ENCODE measurements around the gene ARRDC5. TPM values are rescaled to one million over a fixed set of nuclear protein-coding genes. Genes with fewer than 3 reads are reported as not detected.
"Not testable (repeated sequence)": the region's sequence is repeated elsewhere in the genome, so short reads cannot be mapped to it uniquely, and the experiment has no call there.

ARRDC5 gene
- total RNA-seq, 1 experiment from 2014 or later: not detected

- ATAC-seq; H3K27me3 Mint-ChIP-seq (ENCODE audit: low read depth); POLR2A ChIA-PET; H3K4me3 Mint-ChIP-seq; H3K27ac Mint-ChIP-seq; H3K36me3 Mint-ChIP-seq; DNase-seq (ENCODE audit: low spot score); H3K9me3 Mint-ChIP-seq; H3K4me1 Mint-ChIP-seq: not testable (repeated sequence)
- CTCF ChIA-PET: interaction anchor here (0.7 to 0.9 kb wide), 3 partner anchors 45 to 1532 kb away, joined by 3 to 4 read pairs (median 3); no protein-coding TSS in a partner anchor
Observed at GRCh38 chr19:4882874-4883273, 19.8 kb downstream of the ARRDC5 start.

- H3K27me3 Mint-ChIP-seq (ENCODE audit: low read depth): peaks cover 2% of the 10 kb centered on the region; the same call in 1 of the 2 replicates
- no peak for ATAC-seq
Observed at GRCh38 chr19:4879041-4879440, 23.7 kb downstream of the ARRDC5 start.

More at GRCh38 chr19:4879041-4879440, 23.7 kb downstream of the ARRDC5 start:
- no peaks in the 10 kb centered on the region for H3K9me3 Mint-ChIP-seq
- peaks cover 7% of the 10 kb centered on the region; the same call in 1 of the 2 replicates for H3K4me1 Mint-ChIP-seq
- no peaks in the 10 kb centered on the region for H3K36me3 Mint-ChIP-seq
- POLR2A ChIA-PET: no interaction called here
- no peak overlapping the region for H3K4me3 Mint-ChIP-seq
- TF ChIP-seq ZBTB21 (CRISPR knock-in tag; IDR thresholded peaks at IDR 0.05; ENCODE audit: borderline replicate concordance): no peak
- TF ChIP-seq, protein P1, sequence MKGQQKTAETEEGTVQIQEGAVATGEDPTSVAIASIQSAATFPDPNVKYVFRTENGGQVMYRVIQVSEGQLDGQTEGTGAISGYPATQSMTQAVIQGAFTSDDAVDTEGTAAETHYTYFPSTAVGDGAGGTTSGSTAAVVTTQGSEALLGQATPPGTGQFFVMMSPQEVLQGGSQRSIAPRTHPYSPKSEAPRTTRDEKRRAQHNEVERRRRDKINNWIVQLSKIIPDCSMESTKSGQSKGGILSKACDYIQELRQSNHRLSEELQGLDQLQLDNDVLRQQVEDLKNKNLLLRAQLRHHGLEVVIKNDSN (CRISPR knock-in tag; IDR thresholded peaks at IDR 0.05): no peak
- no peak for TF ChIP-seq ZNF423 (CRISPR knock-in tag; IDR thresholded peaks at IDR 0.05)
- TF ChIP-seq ZNF532 (CRISPR knock-in tag; IDR thresholded peaks at IDR 0.05; ENCODE audit: borderline replicate concordance): no peak
- no peak for TF ChIP-seq AFF4 (CRISPR knock-in tag; IDR thresholded peaks at IDR 0.05; ENCODE audit: borderline replicate concordance)
- TF ChIP-seq, protein P2, sequence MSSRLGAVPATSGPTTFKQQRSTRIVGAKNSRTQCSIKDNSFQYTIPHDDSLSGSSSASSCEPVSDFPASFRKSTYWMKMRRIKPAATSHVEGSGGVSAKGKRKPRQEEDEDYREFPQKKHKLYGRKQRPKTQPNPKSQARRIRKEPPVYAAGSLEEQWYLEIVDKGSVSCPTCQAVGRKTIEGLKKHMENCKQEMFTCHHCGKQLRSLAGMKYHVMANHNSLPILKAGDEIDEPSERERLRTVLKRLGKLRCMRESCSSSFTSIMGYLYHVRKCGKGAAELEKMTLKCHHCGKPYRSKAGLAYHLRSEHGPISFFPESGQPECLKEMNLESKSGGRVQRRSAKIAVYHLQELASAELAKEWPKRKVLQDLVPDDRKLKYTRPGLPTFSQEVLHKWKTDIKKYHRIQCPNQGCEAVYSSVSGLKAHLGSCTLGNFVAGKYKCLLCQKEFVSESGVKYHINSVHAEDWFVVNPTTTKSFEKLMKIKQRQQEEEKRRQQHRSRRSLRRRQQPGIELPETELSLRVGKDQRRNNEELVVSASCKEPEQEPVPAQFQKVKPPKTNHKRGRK (CRISPR knock-in tag; IDR thresholded peaks at IDR 0.05; ENCODE audit: borderline replicate concordance): no peak
- TF ChIP-seq TCF7 (CRISPR knock-in tag; IDR thresholded peaks at IDR 0.05; ENCODE audit: low read depth): no peak
- no peak for TF ChIP-seq TEAD4 (CRISPR knock-in tag; IDR thresholded peaks at IDR 0.05)
- H3K27ac Mint-ChIP-seq: no peak overlapping the region
- DNase-seq (ENCODE audit: low spot score): no peak
- CTCF ChIA-PET: interaction anchor here (1.1 kb wide), 1 partner anchor 33 kb away, joined by 5 read pairs; no protein-coding TSS in a partner anchor

Measured in WTC11 (cell line).